GM19468 (cell line): ENCODE measurements around the gene ATP5ME.

Experiments used
- ATAC-seq: cut with Tn5 transposase; IDR thresholded peaks from one replicate; pipeline ENCODE4 v1.9.1; 2021; ENCODE audit warnings: mild to moderate bottlenecking, moderate library complexity, moderate number of reproducible peaks; ENCODE audit not compliant: unreplicated experiment; ENCODE audit errors: extremely low read depth

The ATP5ME gene

GRCh38 chr4:657834-658667 is 16.0 kb downstream of the ATP5ME start:
- ATAC-seq: no peak

GRCh38 chr4:657338-657833 is 16.7 kb downstream of the ATP5ME start:
- ATAC-seq: no peak

- ATAC-seq: no peak
These were observed 17.4 kb downstream of the ATP5ME start for GRCh38 chr4:656436-657337.

- no peak for ATAC-seq
These were observed 18.5 kb downstream of the ATP5ME start for GRCh38 chr4:655464-656151.

GRCh38 chr4:654871-655463 is 19.1 kb downstream of the ATP5ME start:
- ATAC-seq: no peak

GRCh38 chr4:654503-654845 is 19.6 kb downstream of the ATP5ME start:
- ATAC-seq: no peak

GRCh38 chr4:653831-654502 is 20.1 kb downstream of the ATP5ME start:
- no peak for ATAC-seq

- ATAC-seq: no peak
These were observed 20.8 kb downstream of the ATP5ME start for GRCh38 chr4:653080-653821.

GRCh38 chr4:651884-652642 is 22.0 kb downstream of the ATP5ME start:
- ATAC-seq: no peak

GRCh38 chr4:650951-651883 is 22.9 kb downstream of the ATP5ME start:
- no peak for ATAC-seq

GRCh38 chr4:650461-650860 is 23.6 kb downstream of the ATP5ME start:
- no peak for ATAC-seq

GRCh38 chr4:649751-650310 is 24.2 kb downstream of the ATP5ME start:
- no peak for ATAC-seq

GRCh38 chr4:649293-649625 is 24.8 kb downstream of the ATP5ME start:
- ATAC-seq: no peak

- no peak for ATAC-seq
These were observed 25.3 kb downstream of the ATP5ME start for GRCh38 chr4:648579-649292.

GRCh38 chr4:647481-647880 is 26.6 kb downstream of the ATP5ME start:
- ATAC-seq: no peak

- no peak for ATAC-seq
These were observed 27.6 kb downstream of the ATP5ME start for GRCh38 chr4:646460-646859.
